ENCODE results near the gene SPOCK1.
"Not testable (repeated sequence)": the region's sequence is repeated elsewhere in the genome, so short reads cannot be mapped to it uniquely, and the experiment has no call there.

SPOCK1 gene

GRCh38 chr5:137393196-137393993, 105.7 kb downstream of the SPOCK1 start:
- no peak for DNase-seq

GRCh38 chr5:137392261-137392660, 106.9 kb downstream of the SPOCK1 start:
- no peak for DNase-seq

GRCh38 chr5:137391044-137391443, 108.1 kb downstream of the SPOCK1 start:
- not testable (repeated sequence) for DNase-seq

GRCh38 chr5:137389042-137389441, 110.1 kb downstream of the SPOCK1 start:
- no peak for DNase-seq

- no peak for DNase-seq
Observed at GRCh38 chr5:137385064-137385463, 114.1 kb downstream of the SPOCK1 start.

- no peak for DNase-seq
Observed at GRCh38 chr5:137383909-137384308, 115.2 kb downstream of the SPOCK1 start.

GRCh38 chr5:137381555-137381954, 117.6 kb downstream of the SPOCK1 start:
- DNase-seq = no peak

- no peak for DNase-seq
Observed at GRCh38 chr5:137379555-137380286, 119.4 kb downstream of the SPOCK1 start.

- DNase-seq = no peak
Observed at GRCh38 chr5:137375741-137376526, 123.2 kb downstream of the SPOCK1 start.

GRCh38 chr5:137374110-137374714, 124.9 kb downstream of the SPOCK1 start:
- no peak for DNase-seq

GRCh38 chr5:137372773-137373160, 126.4 kb downstream of the SPOCK1 start:
- no peak for DNase-seq

GRCh38 chr5:137372016-137372772, 126.9 kb downstream of the SPOCK1 start:
- DNase-seq = no peak

GRCh38 chr5:137370096-137371071, 128.7 kb downstream of the SPOCK1 start:
- no peak for DNase-seq

- no peak for DNase-seq
Observed at GRCh38 chr5:137368651-137369050, 130.5 kb downstream of the SPOCK1 start.

GRCh38 chr5:137367951-137368350, 131.2 kb downstream of the SPOCK1 start:
- DNase-seq = no peak

- no peak for DNase-seq
Observed at GRCh38 chr5:137366526-137366925, 132.6 kb downstream of the SPOCK1 start.

- DNase-seq = no peak
Observed at GRCh38 chr5:137365126-137365865, 133.8 kb downstream of the SPOCK1 start.

- DNase-seq = no peak
Observed at GRCh38 chr5:137361280-137361679, 137.8 kb downstream of the SPOCK1 start.

GRCh38 chr5:137360607-137361006, 138.5 kb downstream of the SPOCK1 start:
- DNase-seq = no peak

- DNase-seq = no peak
Observed at GRCh38 chr5:137359941-137360340, 139.2 kb downstream of the SPOCK1 start.

All from stimulated activated CD4-positive, alpha-beta T cell treated with anti-CD3 and anti-CD28 coated beads, Interleukin-15, amount 100 ng/mL, for 24 hours (primary cell).